Neuron (in vitro differentiated cells): ENCODE results near the gene TARP.
"Not testable (repeated sequence)": the region's sequence is repeated elsewhere in the genome, so short reads cannot be mapped to it uniquely, and the experiment has no call there.

Experiments
- H2AFZ ChIP-seq: one replicate; pipeline ENCODE4 v1.6.1; 2013; ENCODE audit warnings: low read depth, mild to moderate bottlenecking, inconsistent platforms, low read length, moderate library complexity
- H3K27me3 ChIP-seq: one replicate; pipeline ENCODE4 v1.6.1; 2013; ENCODE audit warnings: low read length; ENCODE audit not compliant: insufficient read depth
- H3K36me3 ChIP-seq: one replicate; pipeline ENCODE4 v1.6.1; 2013; ENCODE audit warnings: low read length; ENCODE audit not compliant: insufficient read depth
- H3K4me1 ChIP-seq: one replicate; pipeline ENCODE4 v1.6.1; 2013; ENCODE audit warnings: low read length; ENCODE audit not compliant: insufficient read depth
- H3K4me3 ChIP-seq: 2 replicates; pipeline ENCODE4 v1.5.1; 2013; ENCODE audit warnings: mild to moderate bottlenecking, low read length, moderate library complexity
- H3K9me3 ChIP-seq: one replicate; pipeline ENCODE4 v1.6.1; 2013; ENCODE audit warnings: low read length

TARP gene

DNA sequence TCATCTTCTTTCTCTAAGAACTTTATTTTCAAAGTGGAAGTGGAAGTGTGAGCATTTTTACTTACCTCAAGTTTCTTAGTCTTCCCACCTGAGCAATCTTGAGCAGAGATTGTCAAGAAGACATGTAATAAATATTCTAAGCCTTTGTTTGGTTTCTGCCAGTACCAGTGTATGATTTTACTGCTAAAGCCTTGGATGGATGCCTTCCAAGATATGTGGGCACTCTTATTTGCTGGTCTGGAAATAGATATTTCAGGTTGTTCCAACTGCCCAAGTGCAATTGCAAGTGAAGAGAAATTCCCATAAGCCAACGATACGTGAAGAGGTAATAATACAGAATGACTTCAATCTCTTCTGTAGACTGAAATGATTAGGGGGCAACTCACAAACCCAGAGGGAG lies 18.2 kb upstream of the TARP start:
- Histone ChIP-seq H3K9me3 (no peaks in the 10 kb centered on the region), H3K27me3 (no peaks in the 10 kb centered on the region), H3K36me3 (no peaks in the 10 kb centered on the region), H3K4me1 (no peaks in the 10 kb centered on the region), H3K4me3 (no peak overlapping the region), H2AFZ (no peak overlapping the region)

DNA sequence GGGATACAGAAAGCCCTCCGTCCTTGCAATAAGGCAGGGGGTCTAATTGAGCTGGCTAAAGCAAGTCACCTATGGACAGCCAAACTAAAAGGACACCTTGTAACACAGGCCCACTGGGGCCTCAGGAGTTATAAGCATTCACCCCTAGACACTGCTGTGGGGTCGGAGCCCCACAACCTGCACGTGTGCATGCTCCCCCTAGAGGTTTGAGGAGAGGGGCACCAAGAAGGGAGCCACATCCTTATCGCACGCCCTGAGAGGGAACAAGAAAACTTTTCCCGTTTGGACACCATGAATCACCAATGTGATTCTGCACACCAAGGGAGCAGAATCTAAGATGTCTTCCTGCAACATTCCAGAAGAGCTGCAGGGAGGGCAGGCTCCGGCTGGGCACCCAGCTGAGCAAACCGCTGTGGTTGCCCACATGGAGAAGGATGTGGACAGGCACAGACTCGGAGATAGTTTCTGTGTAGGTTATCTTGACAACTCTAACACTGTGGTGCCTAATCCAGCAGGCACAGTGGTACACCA lies 17.7 kb upstream of the TARP start:
- Histone ChIP-seq H3K4me3 (no peak overlapping the region), H3K9me3 (no peaks in the 10 kb centered on the region), H2AFZ (no peak overlapping the region), H3K27me3 (peaks cover 2% of the 10 kb centered on the region), H3K36me3 (no peaks in the 10 kb centered on the region), H3K4me1 (no peaks in the 10 kb centered on the region)

DNA sequence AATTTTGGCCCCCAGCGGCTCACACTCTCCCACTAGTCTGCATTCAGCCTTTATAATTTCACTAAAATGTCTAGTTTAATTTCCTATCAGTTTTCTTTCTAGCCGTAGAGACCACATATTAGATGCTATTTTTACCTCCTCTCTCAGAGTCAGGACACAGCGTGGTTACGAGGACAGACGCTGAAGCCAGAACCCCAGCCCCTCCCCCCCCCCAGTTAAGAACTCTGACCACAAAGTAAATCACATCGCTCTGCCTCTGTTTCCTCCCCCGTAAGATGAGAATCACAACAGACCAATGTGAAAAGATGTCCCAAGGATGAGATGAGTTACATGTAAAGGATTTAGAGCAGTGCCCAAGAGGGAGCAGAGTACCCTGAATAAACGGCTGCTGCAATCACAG lies 11.1 kb upstream of the TARP start:
- peaks cover 5% of the 10 kb centered on the region for H3K27me3 ChIP-seq
- no peaks in the 10 kb centered on the region for H3K36me3 ChIP-seq
- H2AFZ ChIP-seq = no peak overlapping the region
- no peaks in the 10 kb centered on the region for H3K9me3 ChIP-seq
- no peak overlapping the region for H3K4me3 ChIP-seq
- H3K4me1 ChIP-seq = no peaks in the 10 kb centered on the region

DNA sequence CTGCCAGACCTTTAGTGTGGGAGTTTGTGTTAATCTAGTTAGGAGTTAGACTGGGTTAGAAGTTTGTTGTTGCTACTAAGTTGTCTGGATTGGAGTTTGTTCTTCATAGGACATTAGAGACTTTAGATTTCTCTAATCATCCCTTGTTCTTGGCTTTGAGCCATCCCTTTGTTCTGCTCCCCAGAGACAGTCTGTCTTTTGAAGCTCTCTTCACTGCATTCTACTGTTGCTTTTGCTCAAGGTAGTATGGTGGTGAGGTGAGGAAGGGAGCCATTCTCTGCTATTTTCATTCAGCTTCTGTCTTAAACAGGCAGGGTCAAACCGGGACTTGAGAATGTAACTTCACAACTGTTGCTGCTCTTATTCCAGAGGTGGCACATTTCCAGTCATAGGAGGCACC lies 10.4 kb upstream of the TARP start:
- Histone ChIP-seq H3K9me3 (no peaks in the 10 kb centered on the region), H3K36me3 (no peaks in the 10 kb centered on the region), H3K27me3 (peaks cover 5% of the 10 kb centered on the region), H2AFZ (no peak overlapping the region), H3K4me1 (no peaks in the 10 kb centered on the region), H3K4me3 (no peak overlapping the region)

DNA sequence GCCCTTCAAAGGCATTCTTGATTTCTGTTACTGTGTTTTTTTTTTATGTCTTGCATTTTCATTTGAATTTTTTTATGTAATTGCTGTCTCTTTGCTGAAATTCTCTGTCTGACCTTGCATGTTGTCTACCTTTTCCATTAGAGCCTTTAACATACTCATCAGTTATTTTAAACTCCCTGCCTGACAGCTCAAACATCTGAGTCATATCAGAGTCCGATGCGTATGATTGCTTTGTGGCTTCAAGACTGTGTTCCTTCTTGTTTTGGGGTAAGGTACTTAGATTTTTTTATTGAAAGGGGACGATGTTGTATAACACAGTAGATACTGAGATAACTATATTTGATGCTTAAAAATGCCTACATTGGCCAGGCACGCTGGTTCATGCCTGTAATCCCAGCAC lies 9.7 kb upstream of the TARP start:
- no peaks in the 10 kb centered on the region for H3K36me3 ChIP-seq

DNA sequence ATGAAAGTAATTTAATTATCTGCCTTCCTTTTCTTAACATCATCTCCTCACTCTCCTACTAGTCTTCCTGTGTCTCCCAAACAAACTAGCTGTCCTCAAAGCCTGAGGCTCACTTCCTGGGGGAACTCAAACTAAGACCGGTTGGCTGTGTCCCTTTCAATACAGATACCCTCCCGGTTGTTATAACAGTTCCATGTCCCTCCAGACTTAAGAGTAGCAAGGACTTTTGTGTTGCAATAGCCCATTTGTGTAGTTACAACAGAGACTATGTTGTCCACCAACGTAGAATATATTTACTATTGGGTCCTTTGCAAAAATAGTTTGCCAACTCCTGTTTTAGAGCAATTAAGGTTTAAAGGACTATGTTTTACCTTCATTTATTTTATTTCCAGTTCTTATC lies 8.6 kb upstream of the TARP start:
- Histone ChIP-seq H3K36me3 (no peaks in the 10 kb centered on the region), H3K4me3 (no peak overlapping the region), H3K9me3 (no peaks in the 10 kb centered on the region), H3K4me1 (no peaks in the 10 kb centered on the region), H3K27me3 (peaks cover 5% of the 10 kb centered on the region), H2AFZ (no peak overlapping the region)

More for the DNA sequence above, 9.7 kb upstream of the TARP start:
- Histone ChIP-seq H3K4me1 (no peaks in the 10 kb centered on the region), H3K9me3 (no peaks in the 10 kb centered on the region), H2AFZ (no peak overlapping the region), H3K4me3 (no peak overlapping the region), H3K27me3 (peaks cover 5% of the 10 kb centered on the region)

DNA sequence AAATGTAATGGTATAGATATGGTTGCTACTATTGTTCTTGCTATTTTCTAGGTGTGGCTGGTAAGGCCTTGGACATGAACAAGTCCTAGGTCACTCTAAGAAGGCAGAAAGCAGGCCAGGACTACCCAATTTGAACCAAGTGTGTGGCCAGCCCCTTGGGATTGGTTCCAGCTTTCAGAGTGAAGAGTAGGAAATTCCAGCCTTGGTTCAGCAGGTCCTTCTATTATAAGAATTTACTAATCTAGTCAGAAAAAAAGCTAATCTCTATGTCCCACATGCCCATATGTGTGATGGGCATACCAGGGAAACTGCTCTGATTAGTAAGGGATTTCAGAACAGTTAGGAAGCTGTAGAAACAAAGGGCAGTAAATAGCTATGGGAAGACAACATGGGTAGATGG lies 7.8 kb upstream of the TARP start:
- Histone ChIP-seq H3K36me3 (no peaks in the 10 kb centered on the region), H3K4me3 (no peak overlapping the region), H3K4me1 (no peaks in the 10 kb centered on the region), H3K9me3 (no peaks in the 10 kb centered on the region), H2AFZ (no peak overlapping the region), H3K27me3 (peaks cover 3% of the 10 kb centered on the region)

DNA sequence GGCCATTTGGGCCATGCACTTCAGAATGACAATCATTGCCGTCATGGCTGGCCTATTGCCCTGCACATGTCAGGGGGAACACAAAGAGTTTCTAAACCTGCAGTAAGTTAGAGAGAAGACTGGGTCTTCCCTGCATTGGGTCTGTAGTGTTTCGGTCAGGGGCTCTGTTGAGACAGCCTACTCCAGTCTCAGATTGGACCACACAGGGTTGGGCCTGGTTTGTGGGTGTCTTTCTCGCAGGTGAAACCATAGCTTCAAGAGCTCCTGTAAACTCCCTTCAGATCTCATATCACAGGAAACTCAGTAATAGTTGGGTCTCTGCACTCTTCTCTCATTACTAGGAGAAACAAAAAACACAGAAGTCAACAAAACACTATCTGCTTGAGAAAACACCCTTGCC lies 7.3 kb upstream of the TARP start:
- no peak overlapping the region for H2AFZ ChIP-seq
- no peak overlapping the region for H3K4me3 ChIP-seq
- no peaks in the 10 kb centered on the region for H3K4me1 ChIP-seq
- H3K9me3 ChIP-seq = no peaks in the 10 kb centered on the region
- no peaks in the 10 kb centered on the region for H3K27me3 ChIP-seq
- H3K36me3 ChIP-seq = no peaks in the 10 kb centered on the region

DNA sequence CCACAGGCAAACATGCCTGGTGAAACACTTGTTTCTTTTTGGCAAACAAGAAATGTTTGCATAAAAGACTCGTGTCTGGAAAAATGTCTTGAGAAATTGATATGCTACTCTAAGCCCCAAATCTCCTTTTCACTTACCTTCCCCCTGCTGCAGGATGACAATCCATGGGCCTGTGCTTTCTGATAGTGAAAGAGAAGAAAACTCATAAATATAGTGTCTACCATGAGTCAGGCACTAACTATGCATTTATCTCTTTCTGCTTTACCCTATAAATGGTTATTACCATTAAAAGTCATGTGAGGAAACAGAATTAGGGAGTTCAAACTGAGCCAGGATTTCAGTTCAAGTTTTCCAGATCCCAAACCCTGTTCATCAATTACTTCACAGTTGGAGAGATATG lies 6.6 kb upstream of the TARP start:
- H3K36me3 ChIP-seq = no peaks in the 10 kb centered on the region
- no peak overlapping the region for H3K4me3 ChIP-seq
- H3K27me3 ChIP-seq = no peaks in the 10 kb centered on the region
- H2AFZ ChIP-seq = no peak overlapping the region
- no peaks in the 10 kb centered on the region for H3K9me3 ChIP-seq
- no peaks in the 10 kb centered on the region for H3K4me1 ChIP-seq

DNA sequence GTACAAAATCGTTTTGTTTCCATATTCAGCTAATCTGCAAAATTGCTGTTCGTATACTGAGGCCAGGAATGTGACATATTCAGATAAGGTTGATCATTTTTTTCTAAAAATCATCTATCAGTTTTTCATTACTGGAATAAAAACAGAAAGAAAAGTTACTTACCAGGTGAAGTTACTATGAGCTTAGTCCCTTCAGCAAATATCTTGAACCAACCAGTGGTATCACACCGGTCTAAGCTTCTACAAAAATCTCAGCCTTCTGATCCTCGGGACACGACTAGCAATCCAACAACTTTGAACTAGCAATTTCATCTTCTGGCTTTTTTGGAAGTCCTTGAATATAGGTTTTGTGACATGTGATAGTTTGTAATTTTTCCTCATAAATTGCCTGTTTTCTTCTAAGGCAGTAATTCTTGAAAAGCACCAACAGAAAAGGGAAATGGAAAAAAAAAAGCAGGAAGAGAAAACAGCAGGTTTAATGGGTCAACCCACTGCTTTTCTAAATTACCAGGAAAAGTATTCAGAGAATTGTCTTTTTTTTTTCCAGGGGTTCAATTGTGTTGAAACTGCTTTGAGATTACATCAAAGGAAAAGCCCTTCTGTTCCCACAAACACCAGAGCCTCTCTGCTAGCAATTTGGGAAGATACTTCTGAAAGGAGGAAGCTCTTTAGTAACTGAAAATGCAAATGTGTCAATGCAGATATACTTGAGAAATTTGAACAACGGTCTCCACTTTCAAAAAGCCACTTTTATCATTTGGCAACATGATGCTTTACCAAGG lies 2.9 kb upstream of the TARP start:
- Histone ChIP-seq H3K27me3 (no peaks in the 10 kb centered on the region), H3K4me1 (no peaks in the 10 kb centered on the region), H3K4me3 (no peak overlapping the region), H2AFZ (no peak overlapping the region), H3K9me3 (no peaks in the 10 kb centered on the region), H3K36me3 (no peaks in the 10 kb centered on the region)

DNA sequence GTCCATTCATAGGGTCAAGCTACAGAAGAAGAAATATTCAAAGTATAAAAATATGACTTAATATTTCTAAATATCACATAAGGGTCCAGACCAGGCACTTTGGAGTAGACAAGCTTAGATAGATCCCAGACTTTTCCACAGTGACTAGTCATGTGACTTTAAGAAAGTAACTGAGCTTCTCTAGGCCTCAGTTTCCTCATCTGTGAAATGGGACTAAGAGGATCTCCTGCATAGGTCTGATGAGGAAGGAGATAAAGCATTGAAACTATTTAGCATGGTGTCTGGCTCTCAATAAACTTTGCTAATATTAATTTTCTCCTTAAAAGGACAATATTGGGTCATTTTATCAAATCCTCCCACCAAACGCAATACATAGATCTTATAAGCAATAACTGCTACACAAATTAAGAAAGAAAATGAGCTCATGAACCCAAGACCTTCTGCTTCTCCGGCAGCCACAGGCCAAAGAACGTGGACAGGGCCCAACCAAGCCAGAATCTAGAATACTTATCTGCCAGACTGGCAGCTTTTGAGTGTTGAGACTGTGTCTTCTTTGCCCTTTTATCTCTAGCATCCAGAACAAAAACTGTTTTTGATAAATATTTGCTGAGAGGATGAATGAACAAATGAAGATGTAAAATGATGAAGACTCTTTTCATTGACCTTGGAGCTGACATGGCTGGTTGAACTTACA lies 1.6 kb upstream of the TARP start:
- H3K4me3 ChIP-seq = no peak overlapping the region
- no peaks in the 10 kb centered on the region for H3K36me3 ChIP-seq
- no peaks in the 10 kb centered on the region for H3K27me3 ChIP-seq
- H3K4me1 ChIP-seq = no peaks in the 10 kb centered on the region
- no peaks in the 10 kb centered on the region for H3K9me3 ChIP-seq
- H2AFZ ChIP-seq = no peak overlapping the region

DNA sequence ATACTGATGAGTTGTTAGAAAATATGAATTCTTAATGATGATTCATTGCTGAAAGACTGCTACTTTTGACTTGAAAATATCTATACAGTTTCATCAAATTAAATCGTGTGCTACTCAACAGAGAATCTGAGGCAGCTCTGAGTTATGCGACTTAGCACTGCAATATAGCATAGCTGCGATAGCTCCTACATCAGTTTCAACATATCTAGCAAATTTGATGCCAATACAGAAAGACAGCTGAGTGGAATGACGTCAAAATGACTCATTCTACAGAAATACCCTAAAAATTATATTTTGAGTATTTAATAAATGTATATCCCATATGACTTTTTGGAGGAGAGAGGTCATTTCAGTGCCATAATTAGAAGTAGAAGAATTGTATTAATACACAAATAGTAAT lies 1.1 kb upstream of the TARP start:
- no peaks in the 10 kb centered on the region for H3K36me3 ChIP-seq
- H3K27me3 ChIP-seq = no peaks in the 10 kb centered on the region
- H3K4me3 ChIP-seq = no peak overlapping the region
- H2AFZ ChIP-seq = no peak overlapping the region
- no peaks in the 10 kb centered on the region for H3K9me3 ChIP-seq
- no peaks in the 10 kb centered on the region for H3K4me1 ChIP-seq

DNA sequence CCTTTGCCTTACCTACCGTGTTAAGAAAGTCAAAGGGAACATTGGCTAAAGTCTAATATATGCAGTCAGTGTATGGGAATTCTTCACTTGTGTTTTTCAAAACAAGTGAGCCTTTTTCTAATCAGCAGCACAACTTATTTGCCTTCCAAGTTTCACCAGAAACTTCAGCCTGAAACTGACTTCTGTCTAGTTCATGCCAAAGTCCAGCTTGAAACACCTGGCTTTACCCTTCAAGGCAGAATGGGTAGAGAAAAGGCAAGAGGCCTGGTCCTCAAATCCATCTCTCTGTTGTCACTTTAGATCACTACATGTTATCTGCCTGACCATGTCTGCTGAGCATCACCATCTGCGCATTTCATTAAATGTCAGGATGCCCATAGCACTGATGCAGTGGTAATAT lies 3.0 kb downstream of the TARP start:
- not testable (repeated sequence) for H3K9me3 ChIP-seq, H2AFZ ChIP-seq, H3K4me1 ChIP-seq, H3K4me3 ChIP-seq, H3K36me3 ChIP-seq, H3K27me3 ChIP-seq
